PC-3 (cell line): ENCODE results near the gene KIF6.

Experiments
- EZH2phosphoT487 ChIP-seq: fragments of 300-600 bp; sonication (generic); IDR thresholded peaks from 2 replicates; pipeline ENCODE4 v1.6.1; 2018; ENCODE audit warnings: mild to moderate bottlenecking, antibody characterized with exemption, low read length, borderline replicate concordance
- TF ChIP-seq, protein P1 (sequence below): fragments of 300-600 bp; sonication (generic); conservative IDR thresholded peaks from 2 replicates; pipeline ENCODE4 v1.5.1; 2017; ENCODE audit warnings: antibody characterized with exemption, low read depth, mild to moderate bottlenecking, low read length

DNA sequence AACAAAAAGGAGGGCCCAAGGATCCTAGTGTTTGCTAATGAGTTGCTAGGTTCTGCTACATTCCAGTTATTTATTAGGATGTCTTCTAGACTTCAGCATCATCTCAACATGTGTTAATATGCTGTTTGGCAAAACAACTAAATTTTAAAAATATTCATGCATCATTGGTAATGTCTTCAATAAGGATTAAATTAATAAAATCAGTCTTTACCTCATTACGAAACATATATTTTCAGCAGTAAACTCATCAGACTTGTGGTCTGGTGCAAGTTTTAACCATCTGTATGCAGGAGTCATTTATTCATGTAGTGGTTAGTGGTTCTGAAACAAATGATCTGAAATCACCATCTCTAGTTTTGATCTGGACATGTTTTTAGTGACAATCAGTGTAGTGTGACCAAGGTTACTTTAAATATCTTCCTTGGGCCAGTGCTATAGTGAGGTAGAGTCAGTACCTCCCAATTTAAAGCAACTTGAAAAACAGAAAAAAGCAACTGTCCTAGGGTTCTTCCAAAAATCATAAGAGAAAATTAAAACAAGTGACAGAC lies 317.7 kb downstream of the KIF6 start:
- no peak for TF ChIP-seq EZH2phosphoT487
- TF ChIP-seq, protein P1, sequence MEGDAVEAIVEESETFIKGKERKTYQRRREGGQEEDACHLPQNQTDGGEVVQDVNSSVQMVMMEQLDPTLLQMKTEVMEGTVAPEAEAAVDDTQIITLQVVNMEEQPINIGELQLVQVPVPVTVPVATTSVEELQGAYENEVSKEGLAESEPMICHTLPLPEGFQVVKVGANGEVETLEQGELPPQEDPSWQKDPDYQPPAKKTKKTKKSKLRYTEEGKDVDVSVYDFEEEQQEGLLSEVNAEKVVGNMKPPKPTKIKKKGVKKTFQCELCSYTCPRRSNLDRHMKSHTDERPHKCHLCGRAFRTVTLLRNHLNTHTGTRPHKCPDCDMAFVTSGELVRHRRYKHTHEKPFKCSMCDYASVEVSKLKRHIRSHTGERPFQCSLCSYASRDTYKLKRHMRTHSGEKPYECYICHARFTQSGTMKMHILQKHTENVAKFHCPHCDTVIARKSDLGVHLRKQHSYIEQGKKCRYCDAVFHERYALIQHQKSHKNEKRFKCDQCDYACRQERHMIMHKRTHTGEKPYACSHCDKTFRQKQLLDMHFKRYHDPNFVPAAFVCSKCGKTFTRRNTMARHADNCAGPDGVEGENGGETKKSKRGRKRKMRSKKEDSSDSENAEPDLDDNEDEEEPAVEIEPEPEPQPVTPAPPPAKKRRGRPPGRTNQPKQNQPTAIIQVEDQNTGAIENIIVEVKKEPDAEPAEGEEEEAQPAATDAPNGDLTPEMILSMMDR, result no peak
